ENCODE measurements around the gene KLHL14. TPM values are rescaled to one million over a fixed set of nuclear protein-coding genes. Genes with fewer than 3 reads are reported as not detected.

The KLHL14 gene
- total and polyA plus RNA-seq, 7 donors, result 0.01 TPM; not detected in 6

GRCh38 chr18:32810314-32810713 lies 37.5 kb upstream of the KLHL14 start:
- no peak overlapping the region for H3K4me3 ChIP-seq
- DNase-seq (no peak), ATAC-seq (no peak)
- no peaks in the 10 kb centered on the region for H3K27me3 ChIP-seq (ENCODE audit: insufficient read depth in 3 of 3, low read length in 2 of 3)
- no peaks in the 10 kb centered on the region for H3K36me3 ChIP-seq (ENCODE audit: insufficient read depth in 1 of 2, low read depth in 1 of 2)
- 40 to 91% (median 89%) methylated on average over 1 of the region's 1 CpG for WGBS, 3 donors
- no peaks in the 10 kb centered on the region for H3K4me1 ChIP-seq
- no peak for TF ChIP-seq CTCF (IDR thresholded peaks at IDR 0.05)
- intact Hi-C loops (cut with DNase I), result no loop called here
- H3K27ac ChIP-seq, result no peak overlapping the region
- H3K9me3 ChIP-seq, result no peaks in the 10 kb centered on the region

- Histone ChIP-seq H3K27me3 (ENCODE audit: insufficient read depth in 3 of 3, low read length in 2 of 3) (no peaks in the 10 kb centered on the region), H3K9me3 (no peaks in the 10 kb centered on the region), H3K27ac (no peak overlapping the region), H3K36me3 (ENCODE audit: insufficient read depth in 1 of 2, low read depth in 1 of 2) (no peaks in the 10 kb centered on the region), H3K4me3 (no peak overlapping the region), H3K4me1 (no peaks in the 10 kb centered on the region)
- intact Hi-C loops (cut with DNase I), result no loop called here
- no peak for TF ChIP-seq CTCF (IDR thresholded peaks at IDR 0.05)
- DNase-seq (no peak), ATAC-seq (no peak)
- 75 to 89% (median 85%) methylated on average over 5 of the region's 5 CpGs for WGBS, 3 donors
Measured at GRCh38 chr18:32805354-32805753, 32.5 kb upstream of the KLHL14 start.

GRCh38 chr18:32804134-32804888 lies 31.5 kb upstream of the KLHL14 start:
- intact Hi-C loops (cut with DNase I), result no loop called here
- 77 to 82% (median 81%) methylated on average over 6 of the region's 6 CpGs for WGBS, 3 donors
- H3K36me3 ChIP-seq (ENCODE audit: insufficient read depth in 1 of 2, low read depth in 1 of 2), result no peaks in the 10 kb centered on the region
- H3K27me3 ChIP-seq (ENCODE audit: insufficient read depth in 3 of 3, low read length in 2 of 3), result no peaks in the 10 kb centered on the region
- H3K9me3 ChIP-seq, result no peaks in the 10 kb centered on the region
- no peaks in the 10 kb centered on the region for H3K4me1 ChIP-seq
- ATAC-seq (no peak), DNase-seq (no peak)
- no peak overlapping the region for H3K4me3 ChIP-seq
- TF ChIP-seq CTCF (IDR thresholded peaks at IDR 0.05), result no peak
- H3K27ac ChIP-seq, result no peak overlapping the region

GRCh38 chr18:32803568-32803967 lies 30.7 kb upstream of the KLHL14 start:
- ATAC-seq, result no peak
- no peak overlapping the region for H3K4me3 ChIP-seq
- intact Hi-C loops (cut with DNase I), result no loop called here
- H3K27me3 ChIP-seq (ENCODE audit: insufficient read depth in 3 of 3, low read length in 2 of 3), result no peaks in the 10 kb centered on the region
- DNase-seq, result no peak
- H3K36me3 ChIP-seq (ENCODE audit: insufficient read depth in 1 of 2, low read depth in 1 of 2), result no peaks in the 10 kb centered on the region
- no peaks in the 10 kb centered on the region for H3K4me1 ChIP-seq
- H3K27ac ChIP-seq, result no peak overlapping the region
- TF ChIP-seq CTCF (IDR thresholded peaks at IDR 0.05), result no peak
- 57 to 65% (median 59%) methylated on average over 3 of the region's 3 CpGs for WGBS, 3 donors
- H3K9me3 ChIP-seq, result peaks cover 3% of the 10 kb centered on the region
